K562 (cell line): ENCODE data around the gene LMO7. TPM values are rescaled to one million over a fixed set of nuclear protein-coding genes. Genes with fewer than 3 reads are reported as not detected.

Experiments
- ATAC-seq: fragments of 200-7000 bp; cut with Tn5 transposase; 3 replicates; pipeline ENCODE4 v1.9.1; 2020; ENCODE audit warnings: moderate library complexity
- BruUV-seq: library from RNA; stranded (reverse); fragments of 400-500 nt; replicated peaks from 2 replicates; lab custom pipeline; 2021; lab: Mats Ljungman, UMichigan
- CTCF ChIA-PET: fragments of 300-600 bp; formaldehyde crosslinking; extraction: SDS; loops from one replicate; lab custom pipeline; 2021; ENCODE audit warnings: low intra/inter-chr PET ratio; lab: Yijun Ruan, JAX
- POLR2A ChIA-PET: fragments of 300-600, 350-650 bp; sonication (Branson Sonifier 250); formaldehyde crosslinking; extraction: SDS; loops from one replicate; lab custom pipeline; 2021; ENCODE audit warnings: antibody characterized with exemption, inconsistent platforms; lab: Yijun Ruan, JAX
- DNase-seq, 4 experiments: peaks; one replicate each; pipeline versions ENCODE4 v3.0.0 to v3.0.0-alpha.2; 2011 to 2018; ENCODE audit warnings: low spot score in 3 of 4, mixed read lengths in 3 of 4; ENCODE audit errors: extremely low read depth in 1 of 4
- FAIRE-seq: peaks from 2 replicates; lab custom pipeline; 2011; peaks lifted over from hg19 to GRCh38; lab: Jason Lieb, UNC
- H2AFZ ChIP-seq: 2 replicates; pipeline ENCODE4 v1.6.0; 2011; ENCODE audit warnings: low read depth, low read length, control low read depth, inconsistent platforms
- H3K27ac ChIP-seq: fragments of 200-600 bp; 3 replicates; pipeline ENCODE4 v1.8.0; 2011; ENCODE audit warnings: low read depth, mild to moderate bottlenecking, control low read depth, inconsistent platforms, low read length, moderate library complexity, mixed read lengths; ENCODE audit errors: extremely low read depth
- H3K27me3 ChIP-seq, 2 experiments: fragments of 300-600 bp in 1 of 2; 2 replicates in 1 of 2; 3 replicates in 1 of 2; pipeline versions ENCODE4 v1.6.0 to v1.8.0; 2011; ENCODE audit warnings: inconsistent platforms in 2 of 2, low read length in 2 of 2, mild to moderate bottlenecking in 1 of 2, mixed read lengths in 1 of 2, moderate library complexity in 1 of 2; ENCODE audit not compliant: control insufficient read depth in 2 of 2, insufficient read depth in 2 of 2
- H3K36me3 ChIP-seq: fragments of 300-600 bp; 3 replicates; pipeline ENCODE4 v1.8.0; 2011; ENCODE audit warnings: mild to moderate bottlenecking, low read length, inconsistent platforms; ENCODE audit not compliant: control insufficient read depth, insufficient read depth
- H3K4me1 ChIP-seq, 2 experiments: fragments of 200-600 bp in 1 of 2; replicated peaks in 1 of 2; 2 replicates in 1 of 2; 3 replicates in 1 of 2; pipeline versions ENCODE4 v1.5.1 to v1.8.0; 2011; ENCODE audit warnings: inconsistent platforms in 2 of 2, low read length in 2 of 2, mild to moderate bottlenecking in 1 of 2, mixed read lengths in 1 of 2, moderate library complexity in 1 of 2; ENCODE audit not compliant: control insufficient read depth in 2 of 2, insufficient read depth in 2 of 2
- H3K4me2 ChIP-seq: 2 replicates; pipeline ENCODE4 v1.6.1; 2011; ENCODE audit warnings: low read length, control low read depth, inconsistent platforms, mixed read lengths; ENCODE audit not compliant: insufficient read depth
- H3K4me3 ChIP-seq: fragments of 200-600 bp; sonication (generic), shearing (Covaris generic); 2 replicates; pipeline ENCODE4 v1.5.1; 2016; ENCODE audit warnings: control low read depth, inconsistent platforms
- H3K79me2 ChIP-seq: fragments of 200-600 bp; 3 replicates; pipeline ENCODE4 v1.8.0; 2011; ENCODE audit warnings: low read length, inconsistent platforms; ENCODE audit not compliant: control insufficient read depth, insufficient read depth
- H3K9ac ChIP-seq, 2 experiments: 2 replicates each; pipeline versions ENCODE4 v1.6.0 to v1.6.1; 2011; ENCODE audit warnings: low read depth in 2 of 2, low read length in 2 of 2, control low read depth in 1 of 2, inconsistent platforms in 1 of 2, mild to moderate bottlenecking in 1 of 2, mixed read lengths in 1 of 2; ENCODE audit not compliant: insufficient read depth in 1 of 2
- H3K9me1 ChIP-seq: one replicate; pipeline ENCODE4 v1.6.0; 2011; ENCODE audit warnings: inconsistent platforms, mild to moderate bottlenecking, low read length, moderate library complexity; ENCODE audit not compliant: control insufficient read depth, insufficient read depth
- H3K9me3 ChIP-seq: replicated peaks from 2 replicates; pipeline ENCODE4 v1.5.1; 2011; ENCODE audit warnings: low read depth, low read length, inconsistent platforms; ENCODE audit not compliant: control insufficient read depth, insufficient read depth
- H4K20me1 ChIP-seq: replicated peaks from 2 replicates; pipeline ENCODE4 v1.6.1; 2011; ENCODE audit warnings: low read length, inconsistent platforms, mixed read lengths; ENCODE audit not compliant: control insufficient read depth, insufficient read depth
- BDP1 ChIP-seq: IDR thresholded peaks from 3 replicates; pipeline ENCODE4 v1.6.1; 2011; ENCODE audit not compliant: insufficient read length, insufficient read depth
- CREM ChIP-seq: IDR thresholded peaks from 2 replicates; pipeline ENCODE4 v1.6.1; 2014; ENCODE audit warnings: antibody characterized with exemption, low read depth
- FOXM1 ChIP-seq, 2 experiments: fragments of 450-650 bp in 1 of 2; sonication (generic) in 1 of 2; formaldehyde crosslinking in 1 of 2; IDR thresholded peaks; 2 replicates each; pipeline versions ENCODE4 v1.6.1 to v1.9.0; 2017 to 2022; ENCODE audit warnings: low read depth in 2 of 2, mild to moderate bottlenecking in 2 of 2, missing genetic modification reagents in 1 of 2, moderate library complexity in 1 of 2
- GTF2E2 ChIP-seq: fragments of 200-800 bp; sonication (Bioruptor generic); IDR thresholded peaks from 2 replicates; pipeline ENCODE4 v1.6.1; 2016; ENCODE audit warnings: missing genetic modification characterization, missing compliant biosample characterization
- KDM2B ChIP-seq: fragments of 250-450 bp; sonication (Bioruptor Pico); IDR thresholded peaks from 2 replicates; pipeline ENCODE4 v1.8.0; 2021; ENCODE audit warnings: mild to moderate bottlenecking, moderate library complexity
- MCM5 ChIP-seq: fragments of 450-650 bp; IDR thresholded peaks from 2 replicates; pipeline ENCODE4 v1.6.1; 2016; ENCODE audit warnings: low read depth
- PML ChIP-seq: IDR thresholded peaks from 2 replicates; pipeline ENCODE4 v1.6.1; 2012; ENCODE audit warnings: low read length, inconsistent platforms
- SIX5 ChIP-seq, 2 experiments: IDR thresholded peaks; 2 replicates each; pipeline ENCODE4 v1.6.1; 2011; ENCODE audit warnings: low read length in 2 of 2, borderline replicate concordance in 1 of 2, low read depth in 1 of 2, mild to moderate bottlenecking in 1 of 2, moderate library complexity in 1 of 2; ENCODE audit not compliant: insufficient read depth in 1 of 2
- SRSF7 ChIP-seq: fragments of 200-400 bp; formaldehyde crosslinking; optimal IDR thresholded peaks from 2 replicates; pipeline ENCODE3; 2017; ENCODE audit warnings: mild to moderate bottlenecking, low read depth, low read length
- TOE1 ChIP-seq, 2 experiments: fragments of 450-650 bp in 1 of 2; sonication (generic) in 1 of 2; formaldehyde crosslinking in 1 of 2; IDR thresholded peaks; 2 replicates each; pipeline versions ENCODE4 v1.7.1 to v1.8.0; 2016 to 2022; ENCODE audit warnings: borderline replicate concordance in 2 of 2, mild to moderate bottlenecking in 2 of 2, antibody characterized with exemption in 1 of 2, inconsistent platforms in 1 of 2, low read depth in 1 of 2, missing genetic modification reagents in 1 of 2, moderate library complexity in 1 of 2
- TRIM24 ChIP-seq, 2 experiments: fragments of 450-650 bp; IDR thresholded peaks; 2 replicates each; pipeline ENCODE4 v1.6.1; 2016
- VEZF1 ChIP-seq: fragments of 200-800 bp; sonication (Bioruptor generic); IDR thresholded peaks from 2 replicates; pipeline ENCODE4 v1.6.1; 2017; ENCODE audit warnings: missing genetic modification characterization, missing compliant biosample characterization
- ZNF124 ChIP-seq: sonication (generic); formaldehyde crosslinking; IDR thresholded peaks from 2 replicates; pipeline ENCODE4 v1.8.1; 2022; ENCODE audit warnings: missing genetic modification reagents
- ZNF717 ChIP-seq: fragments of 250-450 bp; sonication (Bioruptor Pico); IDR thresholded peaks from 2 replicates; pipeline ENCODE4 v1.5.0; 2021
- WGBS: fragments of 100-300 bp; shearing (Covaris generic); methylation state at CpG from one replicate; pipeline ENCODE4 v1.1.6; 2016; ENCODE audit warnings: low coverage, mixed read lengths; ENCODE audit not compliant: insufficient coverage; ENCODE audit errors: missing lambda C conversion rate; 5-methylcytosine and 5-hydroxymethylcytosine counted together
- in situ Hi-C: fragments of 300-500 bp; cut with MboI; formaldehyde crosslinking; loops from 4 replicates; pipeline ENCODE4 v1.15.0; 2018; ENCODE audit warnings: inconsistent platforms, mixed read lengths
- intact Hi-C: fragments of 100-400 bp; cut with micrococcal nuclease; formaldehyde crosslinking; loops from 2 replicates; pipeline ENCODE4 v1.14.2; 2022
- polyA plus RNA-seq, 8 experiments: library from polyadenylated mRNA; depleted of rRNA in 4 of 8; stranded (reverse) in 5 of 8; unstranded in 3 of 8; fragments of >200 nt; fragmentation: Nextera tagmentation in 2 of 8; fragmentation: Illumina TruSeq in 1 of 8; extraction: Ambion mirVana in 2 of 8; extraction: Trizol in 1 of 8; gene quantifications; 2 replicates each; pipeline versions ENCODE4 v1.2.1 to v1.2.3, GENCODE V29; 2011 to 2014; ENCODE audit warnings: inconsistent platforms in 1 of 8, missing spikeins in 1 of 8
- total RNA-seq, 7 experiments: library from RNA; depleted of rRNA in 6 of 7; stranded (reverse); fragments of >200 nt in 6 of 7; fragmentation: Illumina TruSeq in 2 of 7; extraction: Trizol in 2 of 7; gene quantifications; 2 replicates each; pipeline versions ENCODE4 v1.2.1 to v1.2.3, GENCODE V29; 2011 to 2021; ENCODE audit warnings: low replicate concordance in 1 of 7

Gene LMO7
- total and polyA plus RNA-seq, 9 of the 15 experiments (the other 6 are each of a cell fraction or from before 2014, with no cell fraction given) = 0.42 to 4.3 (median 1.7) TPM

- no peak for ATAC-seq
- no peak overlapping the region for H3K27ac ChIP-seq
- CTCF ChIA-PET = no interaction called here
These were observed 103.2 kb downstream of the LMO7 start for GRCh38 chr13:75739244-75739868.

More at GRCh38 chr13:75739244-75739868, 103.2 kb downstream of the LMO7 start:
- TF ChIP-seq VEZF1 (CRISPR knock-in tag) = no peak
- no peak for TF ChIP-seq CREM
- no peak for TF ChIP-seq TRIM24 (IDR thresholded peaks at IDR 0.05)
- TF ChIP-seq FOXM1 (IDR thresholded peaks at IDR 0.05; ENCODE audit: low read depth) = no peak
- TF ChIP-seq FOXM1 (CRISPR knock-in tag; IDR thresholded peaks at IDR 0.05; ENCODE audit: low read depth) = no peak
- no peak for TF ChIP-seq KDM2B (CRISPR knock-in tag)
- TF ChIP-seq SRSF7 = no peak
- TF ChIP-seq MCM5 = no peak
- no peak for TF ChIP-seq PML
- TF ChIP-seq ZNF717 (CRISPR knock-in tag) = no peak
- TF ChIP-seq SIX5 (IDR thresholded peaks at IDR 0.05; ENCODE audit: borderline replicate concordance in 1 of 2, insufficient read depth in 1 of 2, low read depth in 1 of 2, low read length in 2 of 2) = no peak
- no peak for TF ChIP-seq TOE1 (IDR thresholded peaks at IDR 0.05; ENCODE audit: borderline replicate concordance)
- no peak for TF ChIP-seq TOE1 (CRISPR knock-in tag; IDR thresholded peaks at IDR 0.05; ENCODE audit: borderline replicate concordance, low read depth)
- no peak for TF ChIP-seq GTF2E2 (tag)
- TF ChIP-seq BDP1 = no peak
- TF ChIP-seq ZNF124 (CRISPR knock-in tag) = no peak
- in situ Hi-C loops (no loop called here), intact Hi-C loops (no loop called here)
- no TSS peak for BruUV-seq
- DNase-seq (no peak), FAIRE-seq (no peak)
- no peaks in the 10 kb centered on the region for H4K20me1 ChIP-seq
- H3K9ac ChIP-seq = no peak overlapping the region
- H3K9me3 ChIP-seq = no peaks in the 10 kb centered on the region
- H3K36me3 ChIP-seq = no peaks in the 10 kb centered on the region
- no peaks in the 10 kb centered on the region for H3K9me1 ChIP-seq
- H2AFZ ChIP-seq = no peak overlapping the region
- H3K79me2 ChIP-seq = no peaks in the 10 kb centered on the region
- 0% methylated on average over 2 of the region's 2 CpGs for WGBS
- POLR2A ChIA-PET = no interaction called here
- H3K4me3 ChIP-seq = no peak overlapping the region
- H3K4me1 ChIP-seq = no peaks in the 10 kb centered on the region
- H3K27me3 ChIP-seq = no peaks in the 10 kb centered on the region
- H3K4me2 ChIP-seq = no peak overlapping the region
